PC-9 (cell line): ENCODE measurements around the gene TERT. TPM values are rescaled to one million over a fixed set of nuclear protein-coding genes. Genes with fewer than 3 reads are reported as not detected.

Source experiments
- BruUV-seq: library from RNA; stranded (reverse); fragments of 400-500 nt; replicated peaks from 2 replicates; lab custom pipeline; 2021; lab: Mats Ljungman, UMichigan
- CTCF ChIA-PET: fragments of 300-600 bp; sonication (Branson Sonifier 250); formaldehyde crosslinking; loops from one replicate; lab custom pipeline; 2022; ENCODE audit warnings: antibody characterized with exemption; lab: Charles Lee
- POLR2A ChIA-PET: fragments of 300-600 bp; sonication (Branson Sonifier 250); formaldehyde crosslinking; loops from one replicate; lab custom pipeline; 2022; ENCODE audit warnings: antibody characterized with exemption; ENCODE audit not compliant: unreplicated experiment; lab: Charles Lee
- DNase-seq, 2 experiments: peaks; one replicate each; pipeline versions ENCODE4 v3.0.0 to v3.0.0-alpha.2; 2015 to 2022; ENCODE audit warnings: mixed read lengths in 1 of 2
- H2AFZ ChIP-seq: fragments of 200-600 bp; sonication (generic); 2 replicates; pipeline ENCODE4 v1.8.1; 2017; ENCODE audit warnings: antibody characterized with exemption
- H3F3A ChIP-seq: fragments of 200-600 bp; sonication (generic); 2 replicates; pipeline ENCODE4 v1.8.1; 2017; ENCODE audit warnings: antibody characterized with exemption, mild to moderate bottlenecking, low read depth; ENCODE audit not compliant: insufficient read depth
- H3K27ac ChIP-seq: fragments of 200-600 bp; sonication (generic); 2 replicates; pipeline ENCODE4 v1.6.1; 2016; ENCODE audit warnings: mixed run types
- H3K27me3 ChIP-seq: fragments of 200-600 bp; sonication (generic); 2 replicates; pipeline ENCODE4 v1.6.1; 2016; ENCODE audit warnings: low read depth, mixed run types; ENCODE audit not compliant: insufficient read depth
- H3K36me3 ChIP-seq: fragments of 200-600 bp; sonication (generic); 2 replicates; pipeline ENCODE4 v1.6.1; 2016; ENCODE audit warnings: low read depth, mixed run types
- H3K4me1 ChIP-seq: fragments of 200-600 bp; sonication (generic); replicated peaks from 2 replicates; pipeline ENCODE4 v1.6.1; 2016; ENCODE audit warnings: mixed run types; ENCODE audit not compliant: insufficient read depth
- H3K4me2 ChIP-seq: fragments of 200-600 bp; sonication (generic); 2 replicates; pipeline ENCODE4 v1.6.1; 2017; ENCODE audit warnings: mixed run types
- H3K4me3 ChIP-seq: fragments of 200-600 bp; sonication (generic); 2 replicates; pipeline ENCODE4 v1.6.1; 2016; ENCODE audit warnings: mixed run types
- H3K79me2 ChIP-seq: fragments of 200-600 bp; sonication (generic); 2 replicates; pipeline ENCODE4 v1.6.1; 2017; ENCODE audit warnings: low read depth, mixed run types
- H3K9me2 ChIP-seq: fragments of 200-600 bp; sonication (generic); 2 replicates; pipeline ENCODE4 v1.8.1; 2017; ENCODE audit warnings: mild to moderate bottlenecking; ENCODE audit not compliant: insufficient read depth
- H3K9me3 ChIP-seq: fragments of 200-600 bp; sonication (generic); 2 replicates; pipeline ENCODE4 v1.8.1; 2016; ENCODE audit warnings: low read depth; ENCODE audit not compliant: insufficient read depth
- H4K20me1 ChIP-seq: fragments of 200-600 bp; sonication (generic); 2 replicates; pipeline ENCODE4 v1.8.1; 2017; ENCODE audit not compliant: insufficient read depth
- CTCF ChIP-seq: fragments of 200-600 bp; sonication (generic); conservative IDR thresholded peaks from 2 replicates; pipeline ENCODE4 v1.6.1; 2017; ENCODE audit warnings: mixed run types, antibody characterized with exemption, mild to moderate bottlenecking, moderate library complexity
- EZH2 ChIP-seq: fragments of 200-600 bp; sonication (generic); IDR thresholded peaks from 2 replicates; pipeline ENCODE4 v1.8.0; 2017; ENCODE audit warnings: antibody characterized with exemption, low read depth
- intact Hi-C: fragments of 100-400 bp; cut with micrococcal nuclease; formaldehyde crosslinking; loops from one replicate; pipeline ENCODE4 v1.10.0; 2022; ENCODE audit not compliant: unreplicated experiment
- total RNA-seq: library from RNA; stranded (reverse); gene quantifications from 2 replicates; pipeline ENCODE4 v1.2.3, GENCODE V29; 2021

The TERT gene
- total RNA-seq, 1 experiment from 2014 or later = 0.74 TPM

DNA sequence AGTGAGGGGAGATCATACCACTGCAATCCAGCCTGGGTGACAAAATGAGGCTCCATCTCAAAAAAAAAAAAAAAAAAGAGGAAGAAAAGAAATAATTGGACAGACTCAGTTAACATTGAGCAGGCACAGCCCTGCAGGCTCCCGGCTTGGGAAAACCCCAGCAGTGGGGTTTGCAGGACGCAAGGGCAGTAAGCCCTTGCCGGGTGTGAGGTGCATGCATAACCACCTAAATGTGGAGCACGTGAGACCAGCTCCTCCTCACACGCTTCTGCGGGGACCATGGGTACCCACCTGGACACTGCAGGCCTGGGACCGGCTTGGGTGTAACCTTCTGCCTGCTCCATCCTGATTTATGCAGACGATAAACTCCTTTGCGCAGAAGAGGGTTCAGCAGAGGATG is 74.5 kb downstream of the TERT start:
- H3K4me1 ChIP-seq = no peaks in the 10 kb centered on the region
- peaks cover 5% of the 10 kb centered on the region; the same call in 1 of the 2 replicates for H3K9me3 ChIP-seq
- DNase-seq = no peak
- H3K27ac ChIP-seq = no peak overlapping the region
- H4K20me1 ChIP-seq = peaks cover 6% of the 10 kb centered on the region
- no peaks in the 10 kb centered on the region for H3K36me3 ChIP-seq
- POLR2A ChIA-PET = no interaction called here
- H3K27me3 ChIP-seq = peaks cover 98% of the 10 kb centered on the region
- CTCF ChIA-PET = no interaction called here
- no peak overlapping the region for H3K4me3 ChIP-seq
- H3K79me2 ChIP-seq = no peaks in the 10 kb centered on the region
- no peak overlapping the region for H2AFZ ChIP-seq
- H3K4me2 ChIP-seq = no peak overlapping the region
- BruUV-seq = no TSS peak
- peaks cover 10% of the 10 kb centered on the region for H3F3A ChIP-seq
- intact Hi-C loops = no loop called here
- no peak for TF ChIP-seq CTCF
- no peak for TF ChIP-seq EZH2
- no peaks in the 10 kb centered on the region for H3K9me2 ChIP-seq

DNA sequence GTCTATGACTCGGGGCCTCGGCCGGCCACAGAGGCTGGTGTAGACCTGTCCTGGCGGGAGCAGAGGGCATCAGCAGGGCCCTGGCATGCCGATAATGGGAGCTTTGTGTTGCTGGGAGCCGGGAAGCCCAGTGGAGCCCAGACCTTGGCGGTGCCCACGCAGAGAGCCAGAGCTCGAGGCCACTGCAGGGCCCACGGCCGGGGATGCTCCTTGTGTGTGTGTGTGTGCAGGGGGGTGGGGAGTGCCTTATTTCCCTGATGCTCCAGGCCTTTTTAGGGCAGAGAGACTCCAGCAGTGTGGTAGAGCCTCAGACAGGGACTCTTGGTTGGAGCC is 75.1 kb downstream of the TERT start:
- intact Hi-C loops = no loop called here
- Histone ChIP-seq H3K79me2 (no peaks in the 10 kb centered on the region), H3K4me2 (no peak overlapping the region), H3K27ac (no peak overlapping the region), H3K9me3 (peaks cover 5% of the 10 kb centered on the region; the same call in 1 of the 2 replicates), H3K4me3 (no peak overlapping the region), H3K36me3 (no peaks in the 10 kb centered on the region), H2AFZ (no peak overlapping the region), H3K4me1 (no peaks in the 10 kb centered on the region), H4K20me1 (peaks cover 6% of the 10 kb centered on the region), H3K27me3 (peaks cover 97% of the 10 kb centered on the region), H3K9me2 (no peaks in the 10 kb centered on the region), H3F3A (peaks cover 10% of the 10 kb centered on the region)
- ChIA-PET POLR2A (no interaction called here), CTCF (no interaction called here)
- no TSS peak for BruUV-seq
- TF ChIP-seq EZH2 (no peak; the same call in 1 of the 2 replicates), CTCF (no peak)
- no peak for DNase-seq

GRCh38 chr5:1219098-1219767 is 75.6 kb downstream of the TERT start:
- no peak overlapping the region for H2AFZ ChIP-seq
- peak; percentile 79; the same call in 1 of the 2 replicates for TF ChIP-seq EZH2
- no peak for TF ChIP-seq CTCF
- intact Hi-C loops = no loop called here
- H3K79me2 ChIP-seq = no peaks in the 10 kb centered on the region
- BruUV-seq = no TSS peak
- H3K27ac ChIP-seq = no peak overlapping the region
- H3F3A ChIP-seq = peaks cover 10% of the 10 kb centered on the region
- H3K27me3 ChIP-seq = peaks cover 95% of the 10 kb centered on the region
- no peaks in the 10 kb centered on the region for H3K4me1 ChIP-seq
- H3K9me2 ChIP-seq = no peaks in the 10 kb centered on the region
- no peak overlapping the region for H3K4me3 ChIP-seq
- ChIA-PET CTCF (no interaction called here), POLR2A (no interaction called here)
- peaks cover 5% of the 10 kb centered on the region; the same call in 1 of the 2 replicates for H3K9me3 ChIP-seq
- no peak for DNase-seq
- H3K4me2 ChIP-seq = no peak overlapping the region
- H4K20me1 ChIP-seq = peaks cover under 1% of the 10 kb centered on the region
- H3K36me3 ChIP-seq = no peaks in the 10 kb centered on the region
